A549 (cell line): ENCODE measurements around the gene CEPT1.

Source experiments
- CEBPB ChIP-seq, 2 experiments: fragments of >200 bp in 1 of 2; sonication (Bioruptor Twin) in 1 of 2; formaldehyde crosslinking in 1 of 2; IDR thresholded peaks; 2 replicates each; pipeline ENCODE4 v1.6.1; 2012 to 2016
- CHD4 ChIP-seq: fragments of 200-600 bp; sonication (generic); IDR thresholded peaks from 2 replicates; pipeline ENCODE4 v1.6.1; 2016; ENCODE audit warnings: antibody characterized with exemption, mild to moderate bottlenecking, borderline replicate concordance
- HDAC2 ChIP-seq: fragments of 200-600 bp; sonication (generic); IDR thresholded peaks from 2 replicates; pipeline ENCODE4 v1.6.1; 2016
- KDM1A ChIP-seq: fragments of 200-600 bp; sonication (generic); IDR thresholded peaks from 2 replicates; pipeline ENCODE4 v1.6.1; 2016; ENCODE audit warnings: low read depth, mild to moderate bottlenecking
- NR3C1 ChIP-seq: fragments of >200 bp; sonication (Bioruptor Twin); formaldehyde crosslinking; IDR thresholded peaks from 3 replicates; pipeline ENCODE4 v1.6.1; 2017
- RAD21 ChIP-seq, 2 experiments: fragments of >200 bp in 1 of 2; sonication (Bioruptor Twin) in 1 of 2; formaldehyde crosslinking in 1 of 2; IDR thresholded peaks in 1 of 2; conservative IDR thresholded peaks in 1 of 2; 2 replicates in 1 of 2; 3 replicates in 1 of 2; pipeline ENCODE4 v1.6.1; 2012 to 2018; ENCODE audit warnings: inconsistent platforms in 1 of 2
- RARB ChIP-seq: fragments of 250-450 bp; sonication (Bioruptor Pico); IDR thresholded peaks from 2 replicates; pipeline ENCODE4 v1.8.0; 2021; ENCODE audit warnings: mild to moderate bottlenecking, moderate library complexity
- RCOR1 ChIP-seq: fragments of 150-350 bp; IDR thresholded peaks from 2 replicates; pipeline ENCODE4 v1.6.1; 2014; ENCODE audit warnings: antibody characterized with exemption, low read length, low read depth
- TF ChIP-seq, protein P1 (sequence below): fragments of >200 bp; sonication (Bioruptor Twin); formaldehyde crosslinking; IDR thresholded peaks from 3 replicates; pipeline ENCODE4 v1.5.1; 2016
- TF ChIP-seq, protein P2 (sequence below): fragments of 250-450 bp; sonication (Bioruptor Pico); IDR thresholded peaks from 2 replicates; pipeline ENCODE4 v1.5.0; 2021; ENCODE audit warnings: mild to moderate bottlenecking, moderate library complexity, borderline replicate concordance
- TF ChIP-seq, protein P3 (sequence below): IDR thresholded peaks from 2 replicates; pipeline ENCODE4 v1.6.1; 2012

DNA sequence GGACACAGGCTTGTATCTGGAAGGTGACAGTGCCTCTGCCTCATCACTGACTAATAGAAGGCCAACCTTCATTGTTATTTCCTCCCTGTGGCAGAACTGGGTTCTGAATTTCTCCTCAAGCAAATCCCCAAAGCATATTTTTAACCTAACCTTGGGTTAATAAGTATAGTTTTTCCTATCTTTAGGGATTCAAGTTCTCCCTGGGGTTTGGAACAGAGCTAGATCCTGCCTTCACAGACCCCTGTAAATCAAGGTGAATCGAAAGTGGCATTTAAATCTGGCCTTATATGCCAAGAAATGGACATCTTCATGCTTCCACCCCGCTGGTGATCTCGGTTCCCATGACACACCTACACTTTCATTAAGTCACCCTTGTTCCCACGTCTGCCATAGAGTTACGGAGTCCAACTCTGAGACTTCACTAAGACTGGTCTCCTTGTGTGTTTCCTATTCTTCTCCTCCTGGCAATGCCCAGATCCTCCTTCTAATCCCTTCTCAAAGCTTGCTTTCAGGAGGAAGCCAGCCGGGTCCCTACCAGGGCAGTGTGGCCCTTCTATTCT, 83.2 kb downstream of the CEPT1 start:
- TF ChIP-seq RAD21 (conservative IDR thresholded peaks at IDR 0.05 in 1 of 2, IDR thresholded peaks at IDR 0.05 in 1 of 2) (no peak), RCOR1 (no peak), HDAC2 (no peak), CHD4 (no peak), KDM1A (no peak), NR3C1 (no peak), RARB (no peak), CEBPB (IDR thresholded peaks at IDR 0.05) (no peak)
- TF ChIP-seq, protein P1, sequence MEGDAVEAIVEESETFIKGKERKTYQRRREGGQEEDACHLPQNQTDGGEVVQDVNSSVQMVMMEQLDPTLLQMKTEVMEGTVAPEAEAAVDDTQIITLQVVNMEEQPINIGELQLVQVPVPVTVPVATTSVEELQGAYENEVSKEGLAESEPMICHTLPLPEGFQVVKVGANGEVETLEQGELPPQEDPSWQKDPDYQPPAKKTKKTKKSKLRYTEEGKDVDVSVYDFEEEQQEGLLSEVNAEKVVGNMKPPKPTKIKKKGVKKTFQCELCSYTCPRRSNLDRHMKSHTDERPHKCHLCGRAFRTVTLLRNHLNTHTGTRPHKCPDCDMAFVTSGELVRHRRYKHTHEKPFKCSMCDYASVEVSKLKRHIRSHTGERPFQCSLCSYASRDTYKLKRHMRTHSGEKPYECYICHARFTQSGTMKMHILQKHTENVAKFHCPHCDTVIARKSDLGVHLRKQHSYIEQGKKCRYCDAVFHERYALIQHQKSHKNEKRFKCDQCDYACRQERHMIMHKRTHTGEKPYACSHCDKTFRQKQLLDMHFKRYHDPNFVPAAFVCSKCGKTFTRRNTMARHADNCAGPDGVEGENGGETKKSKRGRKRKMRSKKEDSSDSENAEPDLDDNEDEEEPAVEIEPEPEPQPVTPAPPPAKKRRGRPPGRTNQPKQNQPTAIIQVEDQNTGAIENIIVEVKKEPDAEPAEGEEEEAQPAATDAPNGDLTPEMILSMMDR: no peak
- TF ChIP-seq, protein P2, sequence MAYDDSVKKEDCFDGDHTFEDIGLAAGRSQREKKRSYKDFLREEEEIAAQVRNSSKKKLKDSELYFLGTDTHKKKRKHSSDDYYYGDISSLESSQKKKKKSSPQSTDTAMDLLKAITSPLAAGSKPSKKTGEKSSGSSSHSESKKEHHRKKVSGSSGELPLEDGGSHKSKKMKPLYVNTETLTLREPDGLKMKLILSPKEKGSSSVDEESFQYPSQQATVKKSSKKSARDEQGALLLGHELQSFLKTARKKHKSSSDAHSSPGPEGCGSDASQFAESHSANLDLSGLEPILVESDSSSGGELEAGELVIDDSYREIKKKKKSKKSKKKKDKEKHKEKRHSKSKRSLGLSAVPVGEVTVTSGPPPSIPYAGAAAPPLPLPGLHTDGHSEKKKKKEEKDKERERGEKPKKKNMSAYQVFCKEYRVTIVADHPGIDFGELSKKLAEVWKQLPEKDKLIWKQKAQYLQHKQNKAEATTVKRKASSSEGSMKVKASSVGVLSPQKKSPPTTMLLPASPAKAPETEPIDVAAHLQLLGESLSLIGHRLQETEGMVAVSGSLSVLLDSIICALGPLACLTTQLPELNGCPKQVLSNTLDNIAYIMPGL (CRISPR knock-in tag): no peak
- TF ChIP-seq, protein P3, sequence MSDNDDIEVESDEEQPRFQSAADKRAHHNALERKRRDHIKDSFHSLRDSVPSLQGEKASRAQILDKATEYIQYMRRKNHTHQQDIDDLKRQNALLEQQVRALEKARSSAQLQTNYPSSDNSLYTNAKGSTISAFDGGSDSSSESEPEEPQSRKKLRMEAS: no peak
